WTC11 (cell line): ENCODE results near the gene IL34.

ENCODE experiments used
- ATF3 ChIP-seq: sonication (generic); formaldehyde crosslinking; conservative IDR thresholded peaks from 2 replicates; pipeline ENCODE4 v1.8.1; 2022; ENCODE audit warnings: mild to moderate bottlenecking, missing genetic modification reagents
- CREB1 ChIP-seq: sonication (generic); formaldehyde crosslinking; IDR thresholded peaks from 2 replicates; pipeline ENCODE4 v1.8.0; 2023; ENCODE audit warnings: mild to moderate bottlenecking, missing genetic modification reagents
- CTCF ChIP-seq: fragments of 200-600 bp; IDR thresholded peaks from 2 replicates; pipeline ENCODE4 v1.8.0; 2022; ENCODE audit warnings: antibody characterized with exemption
- E2F1 ChIP-seq: sonication (generic); formaldehyde crosslinking; IDR thresholded peaks from 2 replicates; pipeline ENCODE4 v1.8.0; 2022; ENCODE audit warnings: mild to moderate bottlenecking, missing genetic modification reagents
- GABPB1 ChIP-seq: sonication (generic); formaldehyde crosslinking; IDR thresholded peaks from 2 replicates; pipeline ENCODE4 v1.8.1; 2023; ENCODE audit warnings: mild to moderate bottlenecking, missing genetic modification reagents
- MAX ChIP-seq: sonication (generic); formaldehyde crosslinking; IDR thresholded peaks from 2 replicates; pipeline ENCODE4 v1.8.0; 2022; ENCODE audit warnings: mild to moderate bottlenecking, missing genetic modification reagents
- SMAD3 ChIP-seq: sonication (generic); formaldehyde crosslinking; IDR thresholded peaks from 2 replicates; pipeline ENCODE4 v1.8.0; 2022; ENCODE audit warnings: missing genetic modification reagents, mild to moderate bottlenecking, borderline replicate concordance
- SP1 ChIP-seq: sonication (generic); formaldehyde crosslinking; conservative IDR thresholded peaks from 2 replicates; pipeline ENCODE4 v1.8.1; 2022; ENCODE audit warnings: missing genetic modification reagents
- TCF7 ChIP-seq: sonication (generic); formaldehyde crosslinking; IDR thresholded peaks from 2 replicates; pipeline ENCODE4 v1.8.0; 2022; ENCODE audit warnings: mild to moderate bottlenecking, low read depth, missing genetic modification reagents, moderate library complexity
- TP53 ChIP-seq: sonication (generic); formaldehyde crosslinking; IDR thresholded peaks from 2 replicates; pipeline ENCODE4 v1.8.1; 2023; ENCODE audit warnings: mild to moderate bottlenecking, missing genetic modification reagents
- ZSCAN18 ChIP-seq: fragments of 250-450 bp; sonication (Bioruptor Pico); IDR thresholded peaks from 2 replicates; pipeline ENCODE4 v2.1.2; 2022; ENCODE audit warnings: mild to moderate bottlenecking, moderate library complexity

- TF ChIP-seq CREB1 (CRISPR knock-in tag) (no peak), SP1 (CRISPR knock-in tag) (no peak), CTCF (no peak), E2F1 (CRISPR knock-in tag) (no peak), TCF7 (CRISPR knock-in tag) (no peak), ZSCAN18 (CRISPR knock-in tag) (no peak), ATF3 (CRISPR knock-in tag) (no peak), MAX (CRISPR knock-in tag) (no peak), GABPB1 (no peak), SMAD3 (CRISPR knock-in tag) (no peak), TP53 (no peak)
Measured at GRCh38 chr16:70665113-70665694, 18.8 kb downstream of the IL34 start.
